Cardiac muscle cell (in vitro differentiated cells and primary cell): ENCODE measurements around the gene UTS2R. TPM values are rescaled to one million over a fixed set of nuclear protein-coding genes. Genes with fewer than 3 reads are reported as not detected.
"Not testable (repeated sequence)": the region's sequence is repeated elsewhere in the genome, so short reads cannot be mapped to it uniquely, and the experiment has no call there.

Experiments used
- DNase-seq, 2 donors: peaks; one replicate each; pipeline versions ENCODE4 v3.0.0 to v3.0.0-alpha.2; 2010 to 2017; ENCODE audit warnings: low read depth in 1 of 2, low spot score in 1 of 2
- H3K27ac ChIP-seq: fragments of 200-600 bp; sonication (generic); 2 replicates; pipeline ENCODE4 v1.5.1; 2016
- H3K27me3 ChIP-seq: fragments of 200-600 bp; sonication (generic); 2 replicates; pipeline ENCODE4 v1.6.0; 2016; ENCODE audit warnings: control low read depth
- H3K36me3 ChIP-seq: fragments of 200-600 bp; sonication (generic); 2 replicates; pipeline ENCODE4 v1.5.1; 2016; ENCODE audit warnings: control low read depth
- H3K4me1 ChIP-seq: fragments of 200-600 bp; sonication (generic); 2 replicates; pipeline ENCODE4 v1.8.1; 2017; ENCODE audit warnings: low read depth, mild to moderate bottlenecking, mixed run types
- H3K4me3 ChIP-seq: fragments of 200-600 bp; sonication (generic); 2 replicates; pipeline ENCODE4 v1.5.1; 2016; ENCODE audit warnings: mild to moderate bottlenecking
- H3K9me3 ChIP-seq: fragments of 200-600 bp; sonication (generic); 2 replicates; pipeline ENCODE4 v1.5.1; 2017; ENCODE audit warnings: low read depth, mild to moderate bottlenecking, control low read depth
- polyA plus RNA-seq: library from polyadenylated mRNA; unstranded; fragments of >200 nt; fragmentation: Nextera tagmentation; extraction: Ambion mirVana; gene quantifications from 2 replicates; pipeline ENCODE4 v1.2.1, GENCODE V29; 2016
- total RNA-seq: library from RNA; depleted of rRNA; stranded (reverse); fragments of >200 nt; gene quantifications from 2 replicates; pipeline ENCODE4 v1.2.3, GENCODE V29; 2016
- TF ChIP-seq, protein P1 (sequence below): IDR thresholded peaks from 2 replicates; pipeline ENCODE4 v1.5.1; 2012; ENCODE audit warnings: low read depth, mild to moderate bottlenecking, low read length

Gene UTS2R
- total and polyA plus RNA-seq, 2 experiments from 2014 or later = 4.1 to 10.8 TPM

DNA sequence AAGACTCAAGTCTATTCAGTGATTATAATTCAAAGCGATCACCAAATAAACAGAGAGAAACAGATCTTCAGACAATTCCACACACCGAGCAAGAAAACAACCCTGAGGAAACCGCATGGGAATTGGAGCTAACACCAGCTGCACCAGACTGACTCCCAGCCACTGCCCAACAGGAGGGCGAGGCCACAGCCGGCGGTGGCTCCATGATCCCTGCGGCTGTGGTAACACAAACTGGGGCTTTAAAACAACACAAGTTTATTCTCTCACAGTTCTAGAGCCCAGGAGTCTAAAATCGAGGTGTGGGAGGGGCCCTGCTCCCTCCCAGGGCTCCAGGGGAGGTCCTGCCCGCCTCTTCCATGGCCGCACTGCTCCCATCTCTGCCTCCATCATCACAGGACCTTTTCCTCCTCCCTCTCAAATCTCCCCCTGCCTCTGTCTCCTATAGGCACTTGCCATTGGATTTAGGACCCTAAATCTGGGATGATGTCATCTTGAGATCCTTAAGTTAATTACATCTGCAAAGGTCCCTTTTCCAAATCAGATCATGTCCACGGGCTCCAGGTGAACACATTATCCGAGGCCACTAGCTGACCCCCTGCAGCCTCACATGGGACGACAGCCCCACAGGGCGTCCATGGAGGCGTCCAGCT, 36.8 kb downstream of the UTS2R start:
- Histone ChIP-seq H3K27ac (no peak overlapping the region), H3K4me3 (no peak overlapping the region), H3K27me3 (no peaks in the 10 kb centered on the region), H3K4me1 (no peaks in the 10 kb centered on the region), H3K9me3 (no peaks in the 10 kb centered on the region), H3K36me3 (no peaks in the 10 kb centered on the region)
- DNase-seq = no peak
- TF ChIP-seq, protein P1, sequence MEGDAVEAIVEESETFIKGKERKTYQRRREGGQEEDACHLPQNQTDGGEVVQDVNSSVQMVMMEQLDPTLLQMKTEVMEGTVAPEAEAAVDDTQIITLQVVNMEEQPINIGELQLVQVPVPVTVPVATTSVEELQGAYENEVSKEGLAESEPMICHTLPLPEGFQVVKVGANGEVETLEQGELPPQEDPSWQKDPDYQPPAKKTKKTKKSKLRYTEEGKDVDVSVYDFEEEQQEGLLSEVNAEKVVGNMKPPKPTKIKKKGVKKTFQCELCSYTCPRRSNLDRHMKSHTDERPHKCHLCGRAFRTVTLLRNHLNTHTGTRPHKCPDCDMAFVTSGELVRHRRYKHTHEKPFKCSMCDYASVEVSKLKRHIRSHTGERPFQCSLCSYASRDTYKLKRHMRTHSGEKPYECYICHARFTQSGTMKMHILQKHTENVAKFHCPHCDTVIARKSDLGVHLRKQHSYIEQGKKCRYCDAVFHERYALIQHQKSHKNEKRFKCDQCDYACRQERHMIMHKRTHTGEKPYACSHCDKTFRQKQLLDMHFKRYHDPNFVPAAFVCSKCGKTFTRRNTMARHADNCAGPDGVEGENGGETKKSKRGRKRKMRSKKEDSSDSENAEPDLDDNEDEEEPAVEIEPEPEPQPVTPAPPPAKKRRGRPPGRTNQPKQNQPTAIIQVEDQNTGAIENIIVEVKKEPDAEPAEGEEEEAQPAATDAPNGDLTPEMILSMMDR = no peak

DNA sequence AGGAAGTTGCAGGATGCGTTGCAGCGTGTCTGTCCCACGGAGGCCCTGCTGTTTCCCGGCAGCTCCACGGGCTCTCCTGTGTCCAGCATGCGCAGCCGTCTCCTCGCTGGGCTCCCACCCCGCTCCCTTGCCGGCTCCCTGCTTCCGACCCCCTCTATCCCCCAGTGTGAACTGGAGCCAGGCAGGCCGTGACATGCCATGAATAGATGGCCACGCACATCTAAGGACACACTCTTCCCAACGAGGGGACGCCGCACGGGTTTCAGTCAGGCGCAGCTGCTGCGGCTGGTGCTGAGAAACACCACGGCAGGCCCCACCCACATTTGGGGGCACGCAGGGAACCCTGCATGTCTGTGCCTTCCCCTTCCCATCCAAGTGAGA, 37.4 kb downstream of the UTS2R start:
- Histone ChIP-seq H3K27me3 (no peaks in the 10 kb centered on the region), H3K4me3 (no peak overlapping the region), H3K36me3 (no peaks in the 10 kb centered on the region), H3K27ac (no peak overlapping the region), H3K4me1 (no peaks in the 10 kb centered on the region), H3K9me3 (no peaks in the 10 kb centered on the region)
- TF ChIP-seq, protein P1 = no peak
- DNase-seq = no peak

DNA sequence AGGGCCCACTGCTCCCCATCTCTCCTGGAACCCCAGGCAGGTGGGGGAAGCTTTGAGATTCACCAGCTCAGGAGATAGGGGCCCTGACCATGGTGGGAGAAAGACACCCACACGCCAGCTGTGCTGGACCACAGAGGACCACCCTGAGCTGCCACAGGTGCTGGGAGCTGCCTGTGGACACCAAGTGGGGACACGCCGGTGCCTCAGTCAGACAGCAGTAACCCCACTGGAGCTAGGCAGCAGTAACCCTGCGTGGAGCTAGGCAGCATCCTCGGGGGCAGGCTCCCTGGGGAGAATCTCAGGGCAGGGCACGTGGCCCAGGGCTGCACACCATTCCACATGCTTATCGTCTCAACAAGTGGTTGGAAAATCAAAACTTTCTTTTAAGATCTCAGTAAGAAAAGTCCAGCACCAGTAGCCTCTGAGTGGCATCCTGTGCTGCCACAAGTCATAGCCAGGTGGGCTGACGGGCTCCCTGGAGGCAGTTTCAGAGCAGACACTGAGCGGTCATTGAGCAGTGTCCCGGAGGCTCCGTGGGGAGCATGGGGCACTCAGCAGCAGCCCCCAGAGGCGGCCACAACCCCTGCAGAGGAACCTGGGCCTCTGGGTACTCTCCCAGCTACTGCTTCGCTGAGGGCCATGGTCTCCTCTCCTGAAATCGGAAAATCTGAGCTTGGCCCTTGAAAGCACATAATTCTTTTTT, 38.6 kb downstream of the UTS2R start:
- TF ChIP-seq, protein P1 = no peak
- H3K4me1 ChIP-seq = no peaks in the 10 kb centered on the region
- DNase-seq = no peak
- H3K27me3 ChIP-seq = no peaks in the 10 kb centered on the region
- no peak overlapping the region for H3K27ac ChIP-seq
- no peak overlapping the region for H3K4me3 ChIP-seq
- no peaks in the 10 kb centered on the region for H3K9me3 ChIP-seq
- H3K36me3 ChIP-seq = no peaks in the 10 kb centered on the region

DNA sequence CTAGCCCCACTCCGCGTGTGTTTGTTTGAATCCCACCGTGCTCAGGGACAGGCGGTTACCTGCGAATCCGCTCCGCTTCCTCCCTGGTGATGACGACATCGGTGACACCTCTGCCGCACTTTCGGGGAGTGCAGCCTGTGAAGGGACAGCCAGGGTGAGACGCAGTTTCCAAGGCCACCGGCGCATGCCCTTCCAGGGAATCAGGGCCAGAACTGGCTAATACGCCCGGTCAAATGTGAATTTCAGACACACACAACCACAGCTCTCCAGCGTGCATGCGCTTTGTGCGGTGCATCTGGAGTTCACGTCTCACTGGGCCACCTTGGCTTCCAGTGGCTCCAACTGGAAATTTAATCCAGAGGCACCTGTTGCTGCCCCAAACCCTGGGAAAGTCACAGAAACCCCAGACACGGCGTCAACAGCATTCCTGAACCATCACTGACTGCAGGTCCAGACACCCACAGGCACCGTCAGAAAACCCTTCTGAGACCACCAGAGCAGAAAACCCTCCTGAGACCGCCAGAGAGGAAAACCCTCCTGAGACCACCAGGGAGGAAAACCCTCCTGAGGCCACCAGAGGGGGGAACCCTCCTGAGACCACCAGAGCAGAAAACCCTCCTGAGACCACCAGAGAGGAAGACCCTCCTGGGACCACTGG, 40.0 kb downstream of the UTS2R start:
- Histone ChIP-seq H3K9me3 (no peaks in the 10 kb centered on the region), H3K27ac (no peak overlapping the region), H3K4me3 (no peak overlapping the region), H3K27me3 (no peaks in the 10 kb centered on the region), H3K4me1 (no peaks in the 10 kb centered on the region), H3K36me3 (no peaks in the 10 kb centered on the region)
- no peak for DNase-seq
- TF ChIP-seq, protein P1 = no peak

DNA sequence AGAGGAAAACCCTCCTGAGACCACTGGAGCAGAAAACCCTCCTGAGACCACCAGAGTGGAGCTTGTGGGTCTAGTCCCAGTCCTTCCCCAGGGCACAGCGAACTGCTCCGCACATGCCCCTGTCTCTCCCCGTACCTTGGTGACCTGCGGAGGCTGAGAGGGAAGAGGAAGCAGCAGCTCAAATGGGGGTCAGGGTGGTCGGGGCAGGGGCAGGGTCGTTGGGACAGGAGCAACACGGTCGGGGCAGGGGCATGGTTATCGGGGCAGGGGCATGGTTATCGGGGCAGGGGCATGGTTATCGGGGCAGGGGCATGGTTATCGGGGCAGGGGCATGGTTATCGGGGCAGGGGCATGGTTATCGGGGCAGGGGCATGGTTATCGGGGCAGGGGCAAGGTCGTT, 40.5 kb downstream of the UTS2R start:
- not testable (repeated sequence) for H3K36me3 ChIP-seq, H3K4me1 ChIP-seq, H3K4me3 ChIP-seq, H3K27me3 ChIP-seq, H3K9me3 ChIP-seq, DNase-seq, H3K27ac ChIP-seq
